Islet precursor cell (in vitro differentiated cells): ENCODE measurements around the gene GSTT2.

Experiments used
- DNase-seq: peaks from one replicate; pipeline ENCODE4 v3.0.0-alpha.2; 2018

Gene GSTT2

GRCh38 chr22:24009227-24010017 lies 29.5 kb downstream of the GSTT2 start:
- no peak for DNase-seq

DNA sequence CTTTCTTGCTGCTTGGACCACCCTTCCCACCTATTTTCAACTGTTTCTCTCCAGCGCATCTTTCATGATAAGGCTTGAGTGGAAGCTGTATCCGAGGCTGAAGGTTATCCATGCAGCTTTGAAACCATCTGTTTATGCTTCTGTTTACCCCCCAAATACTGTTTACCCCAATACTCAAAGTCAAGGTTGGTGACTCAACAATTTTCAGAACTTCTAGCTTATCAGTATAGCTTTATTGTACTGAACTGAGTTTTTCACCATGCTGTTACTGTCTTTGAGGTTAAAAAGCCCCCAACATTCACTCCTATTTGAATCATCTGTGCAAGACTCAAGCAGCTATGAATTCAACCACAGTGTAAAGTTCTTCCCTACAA lies 30.1 kb downstream of the GSTT2 start:
- no peak for DNase-seq

DNA sequence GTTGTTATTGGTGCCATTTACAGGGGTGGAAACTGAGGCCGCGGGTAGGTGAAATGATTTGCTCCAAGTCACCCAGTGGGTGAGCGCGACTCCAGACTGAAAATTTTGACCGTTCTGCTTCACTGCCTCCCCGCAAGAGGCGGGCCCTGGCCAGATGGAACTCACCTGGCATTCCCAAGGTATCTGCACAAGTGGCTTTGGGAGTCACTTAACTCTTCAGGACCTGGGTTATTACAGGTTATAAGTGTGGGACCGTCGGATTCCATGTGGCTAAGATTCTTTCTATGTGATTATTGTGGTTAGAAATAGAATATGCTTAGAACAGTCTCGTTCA lies 31.8 kb downstream of the GSTT2 start:
- DNase-seq: no peak

GRCh38 chr22:24016156-24016555 lies 36.2 kb downstream of the GSTT2 start:
- no peak for DNase-seq

DNA sequence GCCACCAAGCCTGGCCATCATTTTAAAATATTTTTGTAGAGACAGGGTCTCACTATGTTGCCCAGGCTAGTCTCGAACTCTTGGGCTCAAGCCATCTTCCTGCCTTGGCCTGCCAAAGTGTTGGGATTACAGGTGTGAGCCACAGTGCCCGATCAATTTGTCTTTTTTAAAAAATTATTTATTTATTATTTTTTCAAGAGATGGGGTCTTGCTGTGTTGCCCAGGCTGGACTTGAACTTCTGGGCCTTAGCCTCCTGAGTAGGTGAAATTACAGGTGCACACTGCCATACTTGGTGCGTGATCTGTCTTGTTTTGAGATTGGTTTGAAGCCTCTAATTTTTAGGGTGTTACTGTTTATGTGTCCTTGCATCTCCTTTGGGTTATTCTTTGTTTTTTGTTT lies 41.4 kb downstream of the GSTT2 start:
- no peak for DNase-seq

GRCh38 chr22:24023204-24023789 lies 43.4 kb downstream of the GSTT2 start:
- no peak for DNase-seq

GRCh38 chr22:24024354-24024753 lies 44.4 kb downstream of the GSTT2 start:
- no peak for DNase-seq

DNA sequence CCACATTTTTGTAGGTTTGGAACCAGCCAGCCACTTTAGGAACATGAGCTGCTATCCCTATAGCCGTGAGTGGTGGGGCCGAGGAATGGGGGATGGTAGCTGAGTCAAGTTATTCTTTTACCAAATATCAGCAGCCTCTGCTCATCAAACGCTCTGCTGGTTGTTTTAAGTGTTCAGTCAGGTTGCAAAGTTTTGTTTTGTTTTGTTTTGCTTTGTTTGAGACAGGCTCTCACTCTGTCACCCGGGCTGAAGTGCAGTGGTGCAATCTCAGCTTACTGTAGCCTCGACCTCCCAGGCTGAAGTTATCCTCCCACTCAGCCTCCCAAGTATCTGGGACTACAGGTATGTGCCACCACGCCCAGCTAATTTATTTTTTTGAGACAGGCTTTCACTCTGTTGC lies 45.5 kb downstream of the GSTT2 start:
- no peak for DNase-seq

GRCh38 chr22:24026056-24026455 lies 46.1 kb downstream of the GSTT2 start:
- DNase-seq: no peak

GRCh38 chr22:24026733-24027132 lies 46.8 kb downstream of the GSTT2 start:
- DNase-seq: no peak

DNA sequence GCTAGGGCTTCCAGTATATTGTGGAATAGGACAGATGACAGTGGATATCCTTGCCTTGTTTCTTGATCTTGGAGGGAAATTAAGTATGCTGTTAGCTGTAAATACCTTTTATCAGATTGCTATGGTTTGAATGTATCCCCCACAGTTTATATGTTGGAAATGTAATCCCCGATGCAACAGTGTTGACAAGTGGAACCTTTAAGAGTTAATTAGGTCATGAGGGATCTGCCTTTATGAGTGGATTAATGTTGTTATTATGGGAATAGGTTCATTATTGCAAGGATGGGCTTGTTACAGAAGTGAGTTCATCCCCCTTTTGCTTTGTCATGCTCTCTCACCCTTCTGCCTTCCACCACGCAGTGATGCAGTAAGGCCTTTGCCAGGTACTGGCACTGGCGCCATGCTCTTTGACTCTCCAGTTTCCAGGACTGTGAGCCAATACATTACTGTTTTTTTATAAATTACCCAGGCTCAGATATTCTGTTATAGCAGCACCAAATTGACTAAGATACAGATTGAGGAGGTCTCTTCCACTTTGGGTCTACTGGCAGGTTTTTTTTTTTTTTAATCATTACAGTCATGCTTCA lies 47.5 kb downstream of the GSTT2 start:
- DNase-seq: no peak

DNA sequence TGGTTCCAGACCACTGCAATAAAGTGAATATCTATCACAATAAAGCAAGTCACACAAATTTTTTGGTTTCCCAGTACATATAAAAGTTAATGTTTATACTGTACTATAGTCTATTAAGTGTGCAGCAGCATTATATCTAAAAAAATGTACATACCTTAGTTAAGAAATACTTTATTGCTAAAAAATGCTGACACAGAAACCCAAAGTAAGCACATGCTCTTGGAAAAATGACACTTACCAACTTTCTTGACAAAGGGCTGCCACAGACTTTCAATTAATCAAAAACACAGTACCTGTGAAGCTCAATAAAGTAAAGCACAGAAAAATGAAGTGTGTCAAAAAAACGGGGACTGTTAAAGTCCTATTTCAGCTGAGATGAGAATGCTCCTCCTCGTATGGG lies 48.1 kb downstream of the GSTT2 start:
- DNase-seq: no peak

DNA sequence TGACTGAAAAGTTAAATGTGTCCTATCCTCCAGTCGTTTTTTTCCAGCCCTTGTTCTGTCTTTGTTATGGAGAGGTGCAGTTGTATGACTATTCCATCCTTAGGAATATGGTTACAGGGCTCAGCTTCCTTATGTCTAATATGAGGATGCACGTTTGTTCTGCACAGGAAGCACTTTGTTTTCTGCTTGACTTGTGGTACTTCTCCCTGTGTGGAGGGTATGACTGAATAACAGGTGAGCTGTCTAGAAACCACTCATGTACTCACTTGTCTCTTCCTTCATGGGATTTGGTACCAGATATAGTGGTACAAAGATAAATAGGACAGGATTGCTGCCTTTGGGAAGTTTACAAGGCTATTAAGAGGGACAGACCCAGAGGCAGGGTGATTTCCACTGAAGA lies 48.6 kb downstream of the GSTT2 start:
- no peak for DNase-seq

- DNase-seq: no peak
These were observed 49.4 kb downstream of the GSTT2 start for GRCh38 chr22:24029304-24029703.

- DNase-seq: no peak
These were observed 50.3 kb downstream of the GSTT2 start for GRCh38 chr22:24030186-24030702.
